GM19099 (cell line): ENCODE data around the gene ZMYM5.

Experiments
- POLR2A ChIP-seq: IDR thresholded peaks from 3 replicates; pipeline ENCODE4 v1.6.1; 2011; ENCODE audit warnings: low read depth; ENCODE audit not compliant: insufficient read length; ENCODE audit errors: extremely low read depth

Gene ZMYM5

GRCh38 chr13:19836472-19836871, 27.0 kb downstream of the ZMYM5 start:
- TF ChIP-seq POLR2A, result no peak

GRCh38 chr13:19834704-19835103, 28.7 kb downstream of the ZMYM5 start:
- TF ChIP-seq POLR2A, result no peak

GRCh38 chr13:19822673-19823072, 40.8 kb downstream of the ZMYM5 start:
- no peak for TF ChIP-seq POLR2A

GRCh38 chr13:19818223-19818842, 45.1 kb downstream of the ZMYM5 start:
- TF ChIP-seq POLR2A, result no peak

- TF ChIP-seq POLR2A, result no peak
Observed at GRCh38 chr13:19817510-19818158, 45.8 kb downstream of the ZMYM5 start.

GRCh38 chr13:19817106-19817505, 46.3 kb downstream of the ZMYM5 start:
- no peak for TF ChIP-seq POLR2A

- TF ChIP-seq POLR2A, result no peak
Observed at GRCh38 chr13:19810996-19811881, 52.2 kb downstream of the ZMYM5 start.

- TF ChIP-seq POLR2A, result no peak
Observed at GRCh38 chr13:19810151-19810550, 53.3 kb downstream of the ZMYM5 start.

- TF ChIP-seq POLR2A, result no peak
Observed at GRCh38 chr13:19805765-19806164, 57.7 kb downstream of the ZMYM5 start.

GRCh38 chr13:19795956-19796355, 67.5 kb downstream of the ZMYM5 start:
- no peak for TF ChIP-seq POLR2A

- TF ChIP-seq POLR2A, result no peak
Observed at GRCh38 chr13:19794631-19795030, 68.8 kb downstream of the ZMYM5 start.

GRCh38 chr13:19791953-19792537, 71.4 kb downstream of the ZMYM5 start:
- no peak for TF ChIP-seq POLR2A

GRCh38 chr13:19782727-19783682, 80.4 kb downstream of the ZMYM5 start, which contains the start of gene PSPC1:
Gene PSPC1 (minus strand): TSS chr13:19782945. CDS start chr13:19782757, 188 bp downstream.
- TF ChIP-seq POLR2A, result peak; percentile 94
